HCEC 1CT (cell line): ENCODE measurements around the gene RBM14.
"Not testable (repeated sequence)": the region's sequence is repeated elsewhere in the genome, so short reads cannot be mapped to it uniquely, and the experiment has no call there.

ENCODE experiments used
- DNase-seq: peaks from one replicate; pipeline ENCODE4 v3.0.0-alpha.2; 2017

The RBM14 gene, protein sequence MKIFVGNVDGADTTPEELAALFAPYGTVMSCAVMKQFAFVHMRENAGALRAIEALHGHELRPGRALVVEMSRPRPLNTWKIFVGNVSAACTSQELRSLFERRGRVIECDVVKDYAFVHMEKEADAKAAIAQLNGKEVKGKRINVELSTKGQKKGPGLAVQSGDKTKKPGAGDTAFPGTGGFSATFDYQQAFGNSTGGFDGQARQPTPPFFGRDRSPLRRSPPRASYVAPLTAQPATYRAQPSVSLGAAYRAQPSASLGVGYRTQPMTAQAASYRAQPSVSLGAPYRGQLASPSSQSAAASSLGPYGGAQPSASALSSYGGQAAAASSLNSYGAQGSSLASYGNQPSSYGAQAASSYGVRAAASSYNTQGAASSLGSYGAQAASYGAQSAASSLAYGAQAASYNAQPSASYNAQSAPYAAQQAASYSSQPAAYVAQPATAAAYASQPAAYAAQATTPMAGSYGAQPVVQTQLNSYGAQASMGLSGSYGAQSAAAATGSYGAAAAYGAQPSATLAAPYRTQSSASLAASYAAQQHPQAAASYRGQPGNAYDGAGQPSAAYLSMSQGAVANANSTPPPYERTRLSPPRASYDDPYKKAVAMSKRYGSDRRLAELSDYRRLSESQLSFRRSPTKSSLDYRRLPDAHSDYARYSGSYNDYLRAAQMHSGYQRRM

GRCh38 chr11:66616379-66617154, at the start of gene RBM14:
RBM14 (plus strand) TSS chr11:66616630; CDS start chr11:66616721, 91 bp downstream.
- DNase-seq, result peak; percentile 99

GRCh38 chr11:66567787-66568123, 48.7 kb upstream of the RBM14 start:
- DNase-seq, result no peak

DNA sequence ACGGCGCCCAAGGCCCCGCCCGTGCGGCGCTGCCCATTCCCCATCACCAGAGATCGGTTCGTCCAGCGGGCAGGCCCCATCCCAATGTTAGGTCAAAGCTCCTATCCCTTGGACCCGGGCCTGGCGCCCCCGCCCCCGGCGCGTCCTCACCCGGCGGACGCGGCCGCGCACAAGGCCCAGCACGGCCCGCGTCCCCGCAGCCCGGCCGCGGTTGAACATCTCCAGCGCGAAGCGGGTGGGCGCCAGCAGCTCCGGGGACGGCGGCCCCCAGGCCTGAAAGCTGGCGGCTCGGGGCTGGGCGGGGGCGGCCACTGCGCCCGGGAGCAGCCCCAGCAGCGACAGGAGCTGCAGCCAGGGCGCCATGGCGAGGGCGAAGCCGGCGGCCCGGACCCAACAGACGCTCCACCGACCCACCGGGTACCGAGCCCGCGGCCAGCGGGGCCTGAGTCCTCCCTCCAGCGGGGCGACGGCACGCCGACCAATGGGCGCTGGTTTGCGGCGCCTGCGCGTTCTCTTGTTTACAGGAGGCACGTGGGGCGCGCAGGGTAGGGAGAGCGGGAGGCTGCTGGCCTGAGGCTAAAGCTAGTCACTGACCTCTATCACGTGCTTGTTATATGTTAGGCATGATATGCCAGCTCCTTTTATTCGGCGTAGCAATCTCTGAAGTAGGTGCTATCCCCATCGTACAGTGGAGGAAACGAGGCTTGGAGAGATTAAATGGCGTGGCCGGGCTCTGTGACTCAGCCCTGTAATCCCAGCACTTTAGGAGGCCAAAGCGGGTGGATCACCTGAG, 48.1 kb upstream of the RBM14 start, which contains the start of gene CTSF:
Gene CTSF (minus strand): TSS at position 483 of the 793 bp plus-strand sequence. CDS start 120 bp downstream, at position 363.
- peak; percentile 48 for DNase-seq

GRCh38 chr11:66569076-66569475, 47.4 kb upstream of the RBM14 start:
- no peak for DNase-seq

- DNase-seq, result no peak
These were observed 46.2 kb upstream of the RBM14 start for GRCh38 chr11:66570079-66570849.

DNA sequence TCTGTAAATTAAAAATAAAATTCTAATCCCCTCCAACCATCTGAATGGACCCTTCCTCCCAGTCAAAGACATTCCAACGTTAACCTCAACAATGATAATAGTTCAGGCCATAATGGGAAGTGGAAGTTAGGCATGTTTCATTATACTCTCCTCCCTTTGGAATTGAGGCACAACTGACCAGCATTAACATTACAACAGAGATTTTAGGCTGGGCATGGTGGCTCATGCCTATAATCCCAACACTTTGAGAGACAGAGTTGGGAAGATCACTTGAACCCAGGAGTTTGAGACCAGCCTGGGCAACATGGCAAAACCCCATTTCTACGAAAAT, 45.6 kb upstream of the RBM14 start:
- DNase-seq, result no peak

- peak; percentile 48 for DNase-seq
These were observed 37.3 kb upstream of the RBM14 start for GRCh38 chr11:66579017-66579606.

GRCh38 chr11:66580803-66581202, 35.6 kb upstream of the RBM14 start:
- no peak for DNase-seq

DNA sequence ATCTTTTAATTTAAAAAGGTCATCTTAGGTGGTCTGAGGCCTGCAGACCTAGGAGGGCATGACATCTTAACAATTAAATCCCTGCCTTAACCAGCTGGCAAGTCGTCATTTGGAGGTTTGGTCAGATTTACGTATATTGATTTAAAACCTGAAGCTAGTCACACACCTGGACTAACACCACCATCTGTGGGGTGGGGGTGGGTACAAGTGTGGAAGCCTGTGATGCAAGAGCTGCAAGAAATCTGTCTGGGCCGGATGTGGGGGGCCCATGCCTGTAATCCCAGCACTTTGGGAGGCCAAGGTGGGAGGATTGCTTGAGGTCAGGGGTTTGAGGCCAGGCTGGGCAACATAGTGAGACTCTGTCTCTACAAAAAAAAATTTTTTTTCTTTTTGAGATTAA, 35.2 kb upstream of the RBM14 start:
- DNase-seq, result no peak

- DNase-seq, result not testable (repeated sequence)
These were observed 33.8 kb upstream of the RBM14 start for GRCh38 chr11:66582565-66583147.

GRCh38 chr11:66585447-66585846, 31.0 kb upstream of the RBM14 start:
- DNase-seq, result not testable (repeated sequence)

DNA sequence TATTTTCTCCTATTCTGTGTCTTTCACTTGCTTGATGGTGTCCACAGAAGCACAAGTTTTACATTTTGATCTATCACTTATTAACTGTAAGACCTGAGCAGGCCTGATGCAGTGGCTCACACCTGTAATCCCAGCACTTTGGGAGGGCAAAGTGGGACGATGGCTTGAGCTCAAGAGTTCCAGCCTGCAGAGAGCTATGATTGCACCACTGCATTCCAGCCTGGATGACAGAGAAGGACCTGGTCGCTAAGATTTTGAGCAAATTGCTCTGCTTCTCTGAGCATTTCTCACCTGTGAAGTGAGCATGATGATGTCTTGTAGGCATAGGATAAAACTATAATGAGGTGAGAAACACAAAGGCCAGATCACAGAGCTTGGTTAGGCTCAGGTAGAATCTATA, 30.3 kb upstream of the RBM14 start:
- DNase-seq, result no peak

GRCh38 chr11:66589315-66589714, 27.1 kb upstream of the RBM14 start:
- not testable (repeated sequence) for DNase-seq

GRCh38 chr11:66589996-66590675, 26.3 kb upstream of the RBM14 start:
- DNase-seq, result no peak

- DNase-seq, result no peak
These were observed 25.3 kb upstream of the RBM14 start for GRCh38 chr11:66591175-66591574.

GRCh38 chr11:66592457-66593302, 23.8 kb upstream of the RBM14 start, which contains the start of the genes CCDC87 and CCS:
CCDC87 (minus strand) TSS chr11:66593063; CDS start chr11:66593015, 48 bp downstream.
CCS (plus strand) TSS chr11:66593185; CDS start chr11:66593262, 77 bp downstream.
- peak; percentile 88 for DNase-seq

- DNase-seq, result no peak
These were observed 23.2 kb upstream of the RBM14 start for GRCh38 chr11:66593303-66593635.

DNA sequence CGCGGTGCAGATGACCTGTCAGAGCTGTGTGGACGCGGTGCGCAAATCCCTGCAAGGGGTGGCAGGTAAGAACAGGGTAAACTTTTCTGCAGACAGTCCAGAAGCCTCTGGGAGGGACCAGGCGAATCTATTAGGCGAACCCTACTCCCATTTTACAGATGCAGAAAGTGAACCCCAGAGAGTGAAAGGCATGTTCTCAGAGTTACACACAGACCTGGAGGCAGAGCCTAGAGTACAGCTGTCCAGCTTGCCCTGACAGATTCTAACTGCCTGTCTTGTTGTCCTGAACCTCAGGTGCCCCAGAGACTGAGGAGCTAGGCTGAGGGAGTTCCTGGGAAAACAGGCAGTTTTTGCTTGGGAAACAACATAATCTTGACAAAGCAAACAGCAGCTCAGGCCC, 22.8 kb upstream of the RBM14 start:
- no peak for DNase-seq

DNA sequence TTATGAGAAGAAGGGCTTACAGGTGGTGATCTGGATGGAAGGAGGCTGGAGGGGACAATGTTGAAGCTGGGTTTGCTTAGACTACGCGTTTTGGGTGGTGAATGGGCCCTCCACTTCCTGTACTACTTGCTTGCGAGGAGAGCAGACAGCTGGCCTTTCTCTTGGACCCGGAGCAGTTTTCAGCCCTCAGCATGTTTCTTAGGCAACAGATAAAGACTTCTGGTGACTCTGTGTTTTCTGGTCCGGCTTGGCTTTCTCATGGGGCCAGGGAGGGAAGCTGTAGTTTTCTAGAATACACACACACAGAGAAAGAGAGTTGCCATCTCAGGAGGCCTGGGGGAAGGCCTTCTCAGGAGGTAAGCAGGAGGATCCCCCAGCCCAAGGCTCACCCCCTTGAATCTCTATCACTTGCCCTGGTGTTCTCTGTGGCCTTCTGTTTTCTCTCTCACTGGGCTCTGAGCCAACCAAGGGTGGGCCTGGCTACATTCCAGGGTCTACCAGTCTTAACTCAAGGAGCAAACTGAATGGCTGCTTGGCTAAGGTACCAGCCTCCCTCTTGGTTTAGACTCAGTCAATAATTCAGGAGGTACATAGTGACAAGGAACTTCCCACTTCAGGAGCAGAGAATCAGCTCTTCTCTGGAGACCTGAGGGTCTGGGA, 21.1 kb upstream of the RBM14 start:
- DNase-seq, result no peak
